Glomerular visceral epithelial cell (primary cell): ENCODE measurements around the gene MAGOH.
A peak's percentile ranks its signal among the peaks of the same experiment; 100 is the strongest.
"Not testable (repeated sequence)": the region's sequence is repeated elsewhere in the genome, so short reads cannot be mapped to it uniquely, and the experiment has no call there.

Source experiments
- DNase-seq: peaks from one replicate; pipeline ENCODE4 v3.0.0-alpha.2; 2016; ENCODE audit errors: extremely low spot score

The MAGOH gene

GRCh38 chr1:53187401-53187800 lies 50.9 kb downstream of the MAGOH start:
- no peak for DNase-seq

GRCh38 chr1:53186533-53186932 lies 51.8 kb downstream of the MAGOH start:
- DNase-seq = no peak

GRCh38 chr1:53185955-53186297 lies 52.4 kb downstream of the MAGOH start:
- DNase-seq = not testable (repeated sequence)

GRCh38 chr1:53183095-53183990 lies 55.0 kb downstream of the MAGOH start:
- DNase-seq = no peak

GRCh38 chr1:53182716-53183094 lies 55.6 kb downstream of the MAGOH start:
- no peak for DNase-seq

- peak; percentile 79 for DNase-seq
Observed at GRCh38 chr1:53182111-53182593, 56.2 kb downstream of the MAGOH start.

GRCh38 chr1:53180951-53181350 lies 57.4 kb downstream of the MAGOH start:
- DNase-seq = no peak

GRCh38 chr1:53180226-53180625 lies 58.1 kb downstream of the MAGOH start:
- DNase-seq = no peak
